ENCODE measurements around the gene COG5.

The COG5 gene

GRCh38 chr7:107345898-107346297 lies 217.8 kb downstream of the COG5 start:
- TF ChIP-seq GATA2 (IDR thresholded peaks at IDR 0.05; ENCODE audit: low read depth, low read length): no peak
- TF ChIP-seq GATA3 (IDR thresholded peaks at IDR 0.05; ENCODE audit: low read depth, low read length): no peak

- TF ChIP-seq GATA2 (IDR thresholded peaks at IDR 0.05; ENCODE audit: low read depth, low read length) (no peak), GATA3 (IDR thresholded peaks at IDR 0.05; ENCODE audit: low read depth, low read length) (no peak)
Observed at GRCh38 chr7:107344799-107345198, 218.9 kb downstream of the COG5 start.

- TF ChIP-seq GATA3 (IDR thresholded peaks at IDR 0.05; ENCODE audit: low read depth, low read length): no peak
- TF ChIP-seq GATA2 (IDR thresholded peaks at IDR 0.05; ENCODE audit: low read depth, low read length): no peak
Observed at GRCh38 chr7:107344286-107344685, 219.4 kb downstream of the COG5 start.

- TF ChIP-seq GATA3 (IDR thresholded peaks at IDR 0.05; ENCODE audit: low read depth, low read length): no peak
- TF ChIP-seq GATA2 (IDR thresholded peaks at IDR 0.05; ENCODE audit: low read depth, low read length): no peak
Observed at GRCh38 chr7:107338080-107338479, 225.6 kb downstream of the COG5 start.

- TF ChIP-seq GATA3 (IDR thresholded peaks at IDR 0.05; ENCODE audit: low read depth, low read length) (no peak), GATA2 (IDR thresholded peaks at IDR 0.05; ENCODE audit: low read depth, low read length) (no peak)
Observed at GRCh38 chr7:107332488-107333269, 231.0 kb downstream of the COG5 start.

- no peak for TF ChIP-seq GATA3 (IDR thresholded peaks at IDR 0.05; ENCODE audit: low read depth, low read length)
- no peak for TF ChIP-seq GATA2 (IDR thresholded peaks at IDR 0.05; ENCODE audit: low read depth, low read length)
Observed at GRCh38 chr7:107330478-107330877, 233.2 kb downstream of the COG5 start.

GRCh38 chr7:107327986-107328569 lies 235.6 kb downstream of the COG5 start:
- no peak for TF ChIP-seq GATA3 (IDR thresholded peaks at IDR 0.05; ENCODE audit: low read depth, low read length)
- TF ChIP-seq GATA2 (IDR thresholded peaks at IDR 0.05; ENCODE audit: low read depth, low read length): no peak

GRCh38 chr7:107326061-107326460 lies 237.7 kb downstream of the COG5 start:
- TF ChIP-seq GATA2 (IDR thresholded peaks at IDR 0.05; ENCODE audit: low read depth, low read length) (no peak), GATA3 (IDR thresholded peaks at IDR 0.05; ENCODE audit: low read depth, low read length) (no peak)

GRCh38 chr7:107322015-107322414 lies 241.7 kb downstream of the COG5 start:
- TF ChIP-seq GATA3 (IDR thresholded peaks at IDR 0.05; ENCODE audit: low read depth, low read length) (no peak), GATA2 (IDR thresholded peaks at IDR 0.05; ENCODE audit: low read depth, low read length) (no peak)

GRCh38 chr7:107321611-107322010 lies 242.1 kb downstream of the COG5 start:
- no peak for TF ChIP-seq GATA2 (IDR thresholded peaks at IDR 0.05; ENCODE audit: low read depth, low read length)
- no peak for TF ChIP-seq GATA3 (IDR thresholded peaks at IDR 0.05; ENCODE audit: low read depth, low read length)

- TF ChIP-seq GATA2 (IDR thresholded peaks at IDR 0.05; ENCODE audit: low read depth, low read length) (no peak), GATA3 (IDR thresholded peaks at IDR 0.05; ENCODE audit: low read depth, low read length) (no peak)
Observed at GRCh38 chr7:107319724-107320228, 243.9 kb downstream of the COG5 start.

- no peak for TF ChIP-seq GATA3 (IDR thresholded peaks at IDR 0.05; ENCODE audit: low read depth, low read length)
Observed at GRCh38 chr7:107318523-107319160, 245.1 kb downstream of the COG5 start.

GRCh38 chr7:107315716-107316220 lies 248.0 kb downstream of the COG5 start:
- TF ChIP-seq GATA3 (IDR thresholded peaks at IDR 0.05; ENCODE audit: low read depth, low read length) (no peak), GATA2 (IDR thresholded peaks at IDR 0.05; ENCODE audit: low read depth, low read length) (no peak)

- TF ChIP-seq GATA3 (IDR thresholded peaks at IDR 0.05; ENCODE audit: low read depth, low read length): no peak
Observed at GRCh38 chr7:107313355-107313754, 250.4 kb downstream of the COG5 start.

GRCh38 chr7:107312418-107312817 lies 251.3 kb downstream of the COG5 start:
- no peak for TF ChIP-seq GATA2 (IDR thresholded peaks at IDR 0.05; ENCODE audit: low read depth, low read length)
- no peak for TF ChIP-seq GATA3 (IDR thresholded peaks at IDR 0.05; ENCODE audit: low read depth, low read length)
